Heart right ventricle (tissue), 16 donors: Measurements from ENCODE around the gene ZBP1. TPM values are rescaled to one million over a fixed set of nuclear protein-coding genes. Genes with fewer than 3 reads are reported as not detected.

Source experiments
- ATAC-seq, 8 donors: fragments of 200-7000 bp; cut with Tn5 transposase; one replicate each; pipeline ENCODE4 v1.9.1; 2020; ENCODE audit warnings: mild to moderate bottlenecking in 8 of 8, moderate library complexity in 8 of 8, moderate number of reproducible peaks in 1 of 8
- DNase-seq, 2 donors: peaks; one replicate each; pipeline ENCODE4 v3.0.0-alpha.2; 2020
- H3K27ac ChIP-seq, 10 donors: fragments of 200-600 bp; sonication (generic) in 2 of 10; one replicate each; pipeline versions ENCODE4 v1.5.0 to v1.8.0; 2020 to 2022; ENCODE audit warnings: mild to moderate bottlenecking in 3 of 10
- H3K27me3 ChIP-seq, 7 donors: fragments of 200-600 bp; one replicate each; pipeline ENCODE4 v1.8.0; 2021 to 2022; ENCODE audit warnings: mild to moderate bottlenecking in 2 of 7
- H3K36me3 ChIP-seq, 9 donors: fragments of 200-600 bp; sonication (generic) in 1 of 9; one replicate each; pipeline versions ENCODE4 v1.5.0 to v1.8.0; 2020 to 2022; ENCODE audit warnings: mild to moderate bottlenecking in 2 of 9
- H3K4me1 ChIP-seq, 9 donors: fragments of 200-600 bp; sonication (generic) in 1 of 9; one replicate each; pipeline versions ENCODE4 v1.5.0 to v1.8.0; 2020 to 2022; ENCODE audit warnings: mild to moderate bottlenecking in 4 of 9
- H3K4me3 ChIP-seq, 10 donors: fragments of 200-600 bp; sonication (generic) in 2 of 10; one replicate each; pipeline versions ENCODE4 v1.5.0 to v1.8.0; 2020 to 2022; ENCODE audit warnings: mild to moderate bottlenecking in 7 of 10, moderate library complexity in 2 of 10
- H3K9me3 ChIP-seq, 11 donors: fragments of 200-600 bp in 10 of 11; sonication (generic) in 2 of 11; one replicate each; pipeline versions ENCODE4 v1.5.0 to v1.8.0; 2013 to 2022; ENCODE audit warnings: mild to moderate bottlenecking in 2 of 11, control low read depth in 1 of 11, moderate library complexity in 1 of 11
- CTCF ChIP-seq, 9 donors: fragments of 200-600 bp; sonication (generic) in 2 of 9; IDR thresholded peaks; one replicate each; pipeline versions ENCODE4 v1.5.0 to v1.8.0; 2021 to 2022; ENCODE audit warnings: antibody characterized with exemption in 9 of 9, mild to moderate bottlenecking in 5 of 9, moderate library complexity in 1 of 9
- WGBS, 2 donors: extraction: QIAGEN DNeasy Blood & Tissue Kit; methylation state at CpG; one replicate each; pipeline ENCODE4 v1.1.7; 2013; ENCODE audit warnings: inconsistent platforms in 1 of 2; 5-methylcytosine and 5-hydroxymethylcytosine counted together
- intact Hi-C, 10 donors: fragments of 100-400 bp; cut with DNase I; formaldehyde crosslinking; loops; one replicate each; pipeline versions ENCODE4 v1.11.1 to v1.14.2; 2022
- polyA plus RNA-seq, 2 donors: library from polyadenylated mRNA; stranded (reverse); fragments of 200-250 nt; gene quantifications; one replicate each; pipeline ENCODE4 v1.2.3, GENCODE V29; 2013
- total RNA-seq, 10 donors: library from RNA; stranded (reverse); fragmentation: NEBNext Ultra II Directional in 3 of 10; extraction: Animal tissue kit (Norgen Biotek cat#: 25700) in 3 of 10; gene quantifications; one replicate each; pipeline versions ENCODE4 v1.2.1 to v1.2.4, GENCODE V29; 2021 to 2023
- donor health status: Arrhythmogenic right ventricular cardiomyopathy.
- donor health status: ischemic (EF 13 %, LVEDD 7.1; RV severe dilation, severe dysfunction).
- donor health status: healthy with polysubstance abuse.
- donor health status: DM: no; HTN: yes; CAD: no.
- donor health status: DM: no; HTN: no; CAD: no.
- donor health status: ischemic (EF 25% LVEDD 6.9; RV normal size, moderate dysfunction).
- donor health status: ischemic (EF 25% LVEDD 5.7; RV mildly dilated, moderate dysfunction).
- donor health status: healthy.
- donor health status: DM: yes; HTN: yes; CAD: no.
- donor health status: Ischemic cardiomyopathy.
- donor health status: ischemic (EF 35%, LVEDD 5.7; RV mildly dilated, moderate dysfunction).
- donor health status: nonischemic (EF 11% LVEDD 7.7; RV severe dilation, severe dysfunction).
- donor health status: DM: yes; HTN: yes; CAD: no.
- donor health status: PGD.
- donor health status: ischemic (EF 29% LVEDD 5.4; RV normal size, mild dysfunction).
- donor health status: nonischemic (EF 23%, LVEDD 6.1; RV moderate dilation, normal function).

Gene ZBP1
- total and polyA plus RNA-seq, 12 donors: 0.13 to 1.2 (median 0.31) TPM; not detected in 2

GRCh38 chr20:57579331-57579897, 40.8 kb downstream of the ZBP1 start:
- TF ChIP-seq CTCF (IDR thresholded peaks at IDR 0.05): no peak
- Histone ChIP-seq H3K4me3 (no peak overlapping the region), H3K9me3 (peaks cover 0 to 2% (median 0%) of the 10 kb centered on the region in 11 donors), H3K4me1 (peaks cover 0 to 12% (median 0%) of the 10 kb centered on the region in 9 donors), H3K27me3 (peaks cover 0 to 87% (median 80%) of the 10 kb centered on the region in 7 donors), H3K36me3 (no peaks in the 10 kb centered on the region), H3K27ac (no peak overlapping the region)
- no peak for DNase-seq
- intact Hi-C loops: loop anchor here in 1 of 10 donors (5.0 kb wide), 1 partner anchor 42 kb away; no protein-coding TSS in a partner anchor
- 56 to 57% methylated on average over 11 of the region's 11 CpGs for WGBS, 2 donors
- ATAC-seq: no peak

GRCh38 chr20:57578476-57579165, 41.6 kb downstream of the ZBP1 start:
- no peak for DNase-seq
- TF ChIP-seq CTCF (IDR thresholded peaks at IDR 0.05): no peak
- H3K27ac ChIP-seq: no peak overlapping the region
- WGBS, 2 donors: 74 to 77% methylated on average over 10 of the region's 10 CpGs
- intact Hi-C loops: loop anchor here in 1 of 10 donors (5.0 kb wide), 1 partner anchor 41 kb away; no protein-coding TSS in a partner anchor
- H3K27me3 ChIP-seq: peaks cover 0 to 87% (median 81%) of the 10 kb centered on the region in 7 donors
- H3K4me3 ChIP-seq: no peak overlapping the region
- H3K4me1 ChIP-seq: peaks cover 0 to 12% (median 0%) of the 10 kb centered on the region in 9 donors
- H3K36me3 ChIP-seq: no peaks in the 10 kb centered on the region
- ATAC-seq: no peak
- no peaks in the 10 kb centered on the region for H3K9me3 ChIP-seq

DNA sequence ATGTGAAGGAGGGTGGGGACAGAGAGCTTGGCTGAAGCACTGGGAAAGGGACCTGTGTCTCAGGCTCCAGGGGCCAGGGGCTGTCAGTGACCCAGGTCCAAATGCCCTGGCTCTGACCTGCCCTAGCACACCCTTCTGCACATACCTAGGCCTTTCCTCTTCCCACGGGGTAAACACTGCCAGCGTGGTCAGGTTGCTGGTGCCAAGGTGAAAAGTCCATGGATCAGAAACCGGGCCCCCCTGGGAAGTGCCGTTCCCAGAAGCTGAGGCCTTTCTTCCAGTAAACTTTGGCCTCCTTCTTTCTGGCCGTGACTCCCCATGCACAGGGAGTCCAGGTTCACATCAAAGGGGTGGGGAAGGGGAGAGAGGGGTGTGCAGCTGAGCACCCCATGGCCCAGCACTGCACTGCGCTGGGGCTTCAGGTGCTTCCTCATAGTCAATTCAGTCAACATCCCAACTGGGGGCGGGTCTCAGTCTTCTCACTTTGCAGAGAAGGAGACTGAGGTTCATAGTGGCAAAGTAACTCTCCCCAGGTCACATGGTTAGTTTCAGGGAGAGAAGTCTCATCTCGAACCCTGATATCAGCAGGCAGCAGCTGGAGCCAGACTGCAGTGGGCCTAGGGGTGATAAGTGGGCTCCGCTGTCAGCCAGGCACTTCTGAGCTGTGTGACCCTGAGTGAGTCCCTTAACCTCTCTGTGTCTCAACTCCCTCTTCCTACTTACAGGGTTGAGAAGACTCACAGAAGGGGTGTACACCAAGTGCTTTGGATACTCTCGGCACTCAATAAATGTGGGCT, 42.3 kb downstream of the ZBP1 start:
- 77 to 78% methylated on average over 10 of the region's 10 CpGs for WGBS, 2 donors
- intact Hi-C loops: loop anchor here in 1 of 10 donors (5.0 kb wide), 1 partner anchor 41 kb away; no protein-coding TSS in a partner anchor
- H3K27me3 ChIP-seq: peaks cover 0 to 87% (median 76%) of the 10 kb centered on the region in 7 donors

More for the DNA sequence above, 42.3 kb downstream of the ZBP1 start:
- Histone ChIP-seq H3K4me3 (no peak overlapping the region), H3K9me3 (no peaks in the 10 kb centered on the region), H3K27ac (no peak overlapping the region), H3K4me1 (peaks cover 0 to 10% (median 0%) of the 10 kb centered on the region in 9 donors), H3K36me3 (no peaks in the 10 kb centered on the region)
- TF ChIP-seq CTCF (IDR thresholded peaks at IDR 0.05): no peak
- ATAC-seq (no peak), DNase-seq (no peak)
